ENCODE measurements around the gene CMC1. TPM values are rescaled to one million over a fixed set of nuclear protein-coding genes. Genes with fewer than 3 reads are reported as not detected.

The CMC1 gene
- total RNA-seq, 1 experiment from 2014 or later = 16.5 TPM

GRCh38 chr3:28348629-28349468 lies 107.4 kb downstream of the CMC1 start, which contains the start of the genes AZI2 and ZCWPW2:
TSS of gene AZI2 (minus strand) at chr3:28348824. CDS start at chr3:28340617, 8,207 bp downstream.
TSS of gene ZCWPW2 (plus strand) at chr3:28348721. CDS start at chr3:28413069, 64,348 bp downstream.
- Histone ChIP-seq H3K14ac (ENCODE audit: insufficient read depth, low read length) (peak within 1 kb of the TSS; percentile 95), H3K56ac (ENCODE audit: insufficient read length, low read depth, low read length) (no peak within 1 kb of the TSS), H2BK120ac (ENCODE audit: low read depth, low read length, poor library complexity, severe bottlenecking) (no peak within 1 kb of the TSS), H3K23me2 (ENCODE audit: insufficient read length, low read depth, low read length, poor library complexity, severe bottlenecking) (peaks cover 6% of the 10 kb centered on the region), H2AFZ (ENCODE audit: low read length) (peak within 1 kb of the TSS; percentile 2), H3K9me3 (ENCODE audit: control insufficient read depth, low read depth, low read length) (no peaks in the 10 kb centered on the region), H3K79me1 (ENCODE audit: insufficient read depth, low read depth, low read length, poor library complexity, severe bottlenecking) (no peaks in the 10 kb centered on the region), H3K27ac (ENCODE audit: insufficient read length, low read depth, low read length) (peak within 1 kb of the TSS; percentile 68), H3K4me1 (ENCODE audit: insufficient read depth, low read length) (no peaks in the 10 kb centered on the region; the same call in 1 of the 2 replicates), H2BK20ac (ENCODE audit: low read depth, low read length, poor library complexity, severe bottlenecking) (no peak within 1 kb of the TSS), H3K18ac (ENCODE audit: insufficient read length, low read depth, low read length) (peak within 1 kb of the TSS; percentile 99), H4K20me1 (ENCODE audit: control insufficient read depth, insufficient read depth, insufficient read length) (no peaks in the 10 kb centered on the region), H3K4me2 (ENCODE audit: insufficient read depth, insufficient read length, low read length) (peak within 1 kb of the TSS; percentile 93), H3K4ac (ENCODE audit: low read depth, low read length) (no peak within 1 kb of the TSS), H4K5ac (ENCODE audit: insufficient read length, low read depth, low read length) (no peak within 1 kb of the TSS), H3K23ac (ENCODE audit: insufficient read length, low read depth, low read length) (no peak within 1 kb of the TSS), H4K8ac (replicated peaks; ENCODE audit: insufficient read length, low read depth, low read length) (no peak within 1 kb of the TSS), H2BK15ac (ENCODE audit: low read depth, low read length) (no peak within 1 kb of the TSS), H3K9ac (ENCODE audit: extremely low read depth, insufficient read length, low read length) (peak within 1 kb of the TSS; percentile 83), H2BK5ac (ENCODE audit: insufficient read length, low read length) (no peak within 1 kb of the TSS), H3K27me3 (ENCODE audit: insufficient read depth, low read length) (no peaks in the 10 kb centered on the region), H2BK12ac (ENCODE audit: insufficient read length, low read depth, low read length) (no peak within 1 kb of the TSS), H3T11ph (ENCODE audit: low read length) (no peak within 1 kb of the TSS), H2AK5ac (ENCODE audit: insufficient read length, low read length) (no peak within 1 kb of the TSS), H3K79me2 (ENCODE audit: insufficient read depth, low read length) (peaks cover 2% of the 10 kb centered on the region; the same call in 1 of the 2 replicates), H4K91ac (ENCODE audit: insufficient read length, low read depth, low read length) (no peak within 1 kb of the TSS)
- WGBS (ENCODE audit: extremely low coverage, insufficient read length, low lambda C conversion rate) = no CpG with 5 or more reads among the region's 83 CpGs
- Mint-ChIP-seq H3K4me1 (peaks cover 21 to 25% of the 10 kb centered on the region in 2 experiments), H3K27me3 (ENCODE audit: low read depth) (no peaks in the 10 kb centered on the region), H3K36me3 (ENCODE audit: insufficient read depth in 1 of 3, low read depth in 3 of 3) (peaks cover 8 to 25% (median 18%) of the 10 kb centered on the region in 3 experiments; a peak in 6 of 7 replicates), H3K4me3 (peak within 1 kb of the TSS; percentile 88 to 95), H3K27ac (peak within 1 kb of the TSS; percentile 95 to 98 (median 98)), H3K9me3 (peaks cover 3 to 19% of the 10 kb centered on the region in 2 experiments)
- TF ChIP-seq CTCF (conservative IDR thresholded peaks at IDR 0.05) = peak; percentile 50
- peak; percentile 95 for DNase-seq

All from H9 (cell line).